Astrocyte (in vitro differentiated cells and primary cell): ENCODE measurements around the gene IDI2.

Experiments used
- CTCF ChIP-seq: IDR thresholded peaks from 2 replicates; pipeline ENCODE4 v1.5.1; 2011; ENCODE audit warnings: low read depth, mild to moderate bottlenecking, inconsistent platforms, low read length, moderate library complexity; ENCODE audit not compliant: insufficient read depth
- EZH2 ChIP-seq: IDR thresholded peaks from 2 replicates; pipeline ENCODE4 v1.6.1; 2012; ENCODE audit warnings: mild to moderate bottlenecking, low read length, inconsistent platforms; ENCODE audit not compliant: insufficient read depth

GRCh38 chr10:987870-988666, 37.6 kb downstream of the IDI2 start, which contains the start of gene GTPBP4:
- no peak for TF ChIP-seq CTCF
- no peak for TF ChIP-seq EZH2
